Muscle layer of colon (tissue), 2 donors: ENCODE results near the gene TYW1.
"Not testable (repeated sequence)": the region's sequence is repeated elsewhere in the genome, so short reads cannot be mapped to it uniquely, and the experiment has no call there.

Experiments
- H3K27ac ChIP-seq: one replicate; pipeline ENCODE4 v1.7.0; 2013; ENCODE audit warnings: low read depth, mild to moderate bottlenecking, low read length, moderate library complexity
- H3K27me3 ChIP-seq, 2 donors: one replicate each; pipeline ENCODE4 v1.7.0; 2013; ENCODE audit warnings: low read length in 2 of 2, mild to moderate bottlenecking in 2 of 2; ENCODE audit not compliant: insufficient read depth in 2 of 2, control insufficient read depth in 1 of 2
- H3K36me3 ChIP-seq: one replicate; pipeline ENCODE4 v1.7.0; 2013; ENCODE audit warnings: mild to moderate bottlenecking, low read length; ENCODE audit not compliant: insufficient read depth
- H3K4me1 ChIP-seq: one replicate; pipeline ENCODE4 v1.7.0; 2013; ENCODE audit warnings: mild to moderate bottlenecking, low read length; ENCODE audit not compliant: insufficient read depth
- H3K4me3 ChIP-seq, 2 donors: one replicate each; pipeline ENCODE4 v1.7.0; 2013; ENCODE audit warnings: low read length in 2 of 2, low read depth in 1 of 2, mild to moderate bottlenecking in 1 of 2, moderate library complexity in 1 of 2
- H3K9ac ChIP-seq: one replicate; pipeline ENCODE4 v1.7.0; 2013; ENCODE audit warnings: low read length
- H3K9me3 ChIP-seq: one replicate; pipeline ENCODE4 v1.7.0; 2013; ENCODE audit warnings: mild to moderate bottlenecking, low read length
- donor health status: abdominal sarcoma.
- donor health status: Adenocarcinoma of cecum.

Gene TYW1

DNA sequence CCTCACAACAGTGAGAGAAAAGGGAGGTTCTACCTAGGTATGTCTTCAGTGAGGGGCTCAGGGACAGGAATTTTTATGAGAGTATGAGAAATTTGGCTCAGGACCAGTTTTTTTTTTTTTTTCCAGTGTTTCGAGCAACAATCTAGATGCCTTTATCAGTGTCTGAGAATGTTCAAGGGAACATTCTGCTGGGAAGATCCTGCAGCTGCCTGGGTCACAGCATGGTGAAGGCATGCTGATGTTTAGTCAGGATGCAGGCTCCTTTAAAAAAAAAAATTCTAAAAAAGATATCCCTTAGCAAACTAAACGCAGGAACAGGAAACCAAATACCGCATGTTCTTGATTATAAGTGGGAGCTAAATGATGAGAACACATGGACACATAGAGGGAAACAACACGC is 32.2 kb upstream of the TYW1 start:
- H3K27me3 ChIP-seq = no peaks in the 10 kb centered on the region
- no peaks in the 10 kb centered on the region for H3K36me3 ChIP-seq
- H3K9me3 ChIP-seq = no peaks in the 10 kb centered on the region
- H3K9ac ChIP-seq = no peak overlapping the region
- H3K27ac ChIP-seq = no peak overlapping the region
- no peaks in the 10 kb centered on the region for H3K4me1 ChIP-seq
- no peak overlapping the region for H3K4me3 ChIP-seq

DNA sequence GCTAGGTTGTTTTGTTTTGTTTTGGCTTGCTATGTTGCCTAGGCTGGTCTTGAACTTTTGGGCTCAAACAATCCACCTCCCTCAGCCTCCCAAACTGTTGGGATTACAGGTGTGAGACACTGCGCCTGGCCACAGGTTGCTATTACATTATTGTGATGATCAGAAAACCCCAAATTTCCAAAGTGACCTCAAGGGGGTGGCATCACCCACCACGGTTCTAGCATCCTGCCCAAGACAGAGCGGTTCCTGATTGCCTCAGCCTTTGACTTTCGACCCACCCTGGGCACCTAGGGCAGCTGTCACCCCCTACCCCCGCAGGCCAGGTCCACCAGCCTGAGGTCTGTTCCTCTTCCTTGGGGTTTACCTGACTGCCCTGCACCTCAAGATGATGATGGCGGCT is 29.6 kb upstream of the TYW1 start:
- no peak overlapping the region for H3K9ac ChIP-seq
- H3K4me3 ChIP-seq = no peak overlapping the region
- H3K9me3 ChIP-seq = no peaks in the 10 kb centered on the region
- no peaks in the 10 kb centered on the region for H3K4me1 ChIP-seq
- no peak overlapping the region for H3K27ac ChIP-seq
- no peaks in the 10 kb centered on the region for H3K36me3 ChIP-seq
- no peaks in the 10 kb centered on the region for H3K27me3 ChIP-seq

- H3K4me1 ChIP-seq, H3K4me3 ChIP-seq, H3K27me3 ChIP-seq, H3K9me3 ChIP-seq, H3K9ac ChIP-seq, H3K27ac ChIP-seq, H3K36me3 ChIP-seq: not testable (repeated sequence)
These were observed 27.6 kb upstream of the TYW1 start for GRCh38 chr7:66969001-66969400.

GRCh38 chr7:66970310-66970709 is 26.3 kb upstream of the TYW1 start:
- no peak overlapping the region for H3K9ac ChIP-seq
- H3K9me3 ChIP-seq = no peaks in the 10 kb centered on the region
- no peak overlapping the region for H3K27ac ChIP-seq
- H3K4me3 ChIP-seq = no peak overlapping the region
- no peaks in the 10 kb centered on the region for H3K27me3 ChIP-seq
- H3K36me3 ChIP-seq = no peaks in the 10 kb centered on the region
- H3K4me1 ChIP-seq = no peaks in the 10 kb centered on the region

DNA sequence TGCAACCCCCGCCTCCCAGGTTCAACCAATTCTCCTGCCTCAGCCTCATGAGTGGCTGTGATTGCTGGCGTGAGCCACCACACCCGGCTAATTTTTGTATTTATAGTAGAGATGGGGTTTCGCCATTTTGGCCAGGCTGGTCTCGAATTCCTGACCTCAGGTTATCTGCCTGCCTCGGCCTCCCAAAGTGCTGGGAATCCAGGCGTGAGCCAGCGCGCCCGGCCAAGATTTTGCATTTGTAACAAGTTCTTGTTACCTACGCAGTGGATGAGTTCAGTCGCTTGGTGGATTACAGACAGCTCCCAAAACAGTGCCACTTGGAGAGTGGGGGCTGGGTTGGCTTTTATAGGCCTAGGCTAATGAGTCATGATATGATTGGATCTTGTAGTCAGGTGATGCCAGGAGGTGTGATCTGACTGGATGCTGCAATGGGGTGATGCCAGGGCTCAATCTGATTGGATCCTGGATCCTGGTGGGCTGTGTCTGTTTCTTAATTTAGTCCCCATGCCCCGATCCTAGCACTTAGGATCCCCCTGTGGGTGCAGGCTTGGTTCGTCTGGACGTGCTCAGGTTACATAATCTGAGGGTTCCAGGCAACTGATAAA is 21.5 kb upstream of the TYW1 start:
- no peak overlapping the region for H3K4me3 ChIP-seq
- H3K9ac ChIP-seq = no peak overlapping the region
- no peaks in the 10 kb centered on the region for H3K36me3 ChIP-seq
- no peaks in the 10 kb centered on the region for H3K27me3 ChIP-seq
- H3K4me1 ChIP-seq = no peaks in the 10 kb centered on the region
- no peaks in the 10 kb centered on the region for H3K9me3 ChIP-seq
- no peak overlapping the region for H3K27ac ChIP-seq

GRCh38 chr7:66978312-66978711 is 18.3 kb upstream of the TYW1 start:
- H3K9ac ChIP-seq, H3K4me3 ChIP-seq, H3K4me1 ChIP-seq, H3K27ac ChIP-seq, H3K9me3 ChIP-seq, H3K36me3 ChIP-seq, H3K27me3 ChIP-seq: not testable (repeated sequence)

GRCh38 chr7:66979013-66979412 is 17.6 kb upstream of the TYW1 start:
- H3K27ac ChIP-seq, H3K4me3 ChIP-seq, H3K4me1 ChIP-seq, H3K27me3 ChIP-seq, H3K9ac ChIP-seq, H3K9me3 ChIP-seq, H3K36me3 ChIP-seq: not testable (repeated sequence)

DNA sequence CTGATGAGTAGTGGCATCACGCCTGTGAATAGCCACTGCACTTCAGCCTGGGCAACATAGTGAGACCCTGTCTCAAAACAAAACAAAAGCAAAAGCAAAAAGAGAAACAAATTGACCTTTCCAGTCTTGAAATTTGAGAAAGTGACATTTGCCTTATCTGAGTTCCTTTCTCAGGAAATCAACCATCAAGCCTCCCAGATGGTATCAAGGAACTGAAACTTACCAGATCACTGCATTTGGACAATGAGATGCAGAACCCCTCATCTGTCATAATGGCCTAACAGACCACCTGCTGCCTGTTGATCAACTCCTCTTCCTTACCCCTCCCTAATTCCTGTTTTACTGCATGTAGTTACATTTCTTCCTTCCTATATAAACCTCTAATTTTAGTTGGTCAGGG is 16.3 kb upstream of the TYW1 start:
- H3K4me1 ChIP-seq, H3K9ac ChIP-seq, H3K27ac ChIP-seq, H3K4me3 ChIP-seq, H3K36me3 ChIP-seq, H3K27me3 ChIP-seq, H3K9me3 ChIP-seq: not testable (repeated sequence)

GRCh38 chr7:66989552-66989951 is 7.1 kb upstream of the TYW1 start:
- not testable (repeated sequence) for H3K27ac ChIP-seq, H3K4me1 ChIP-seq, H3K9ac ChIP-seq, H3K9me3 ChIP-seq, H3K4me3 ChIP-seq, H3K27me3 ChIP-seq
- peaks cover 28% of the 10 kb centered on the region for H3K36me3 ChIP-seq

DNA sequence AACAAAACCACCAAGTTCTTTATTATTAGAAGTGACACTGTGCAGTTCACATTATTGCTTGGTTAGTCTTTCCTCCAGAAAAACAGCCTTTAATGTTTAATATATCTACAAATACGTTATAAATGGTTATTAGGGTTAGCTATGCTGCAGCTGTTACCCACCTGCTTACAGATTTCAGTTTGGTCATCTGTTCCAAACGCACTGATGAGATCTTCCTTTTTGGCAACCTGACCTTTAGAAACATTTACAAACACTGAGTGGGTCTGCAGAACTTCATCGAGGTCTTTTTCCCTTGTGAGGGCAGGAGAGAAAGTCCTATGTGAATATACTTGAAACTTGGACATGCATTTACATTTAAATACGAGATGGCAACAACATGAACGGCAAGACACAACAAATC is 2.6 kb upstream of the TYW1 start:
- Histone ChIP-seq H3K27ac (peak overlapping the region; percentile 95), H3K36me3 (peaks cover 16% of the 10 kb centered on the region), H3K9ac (peak overlapping the region; percentile 84), H3K4me3 (peak overlapping the region; percentile 71 to 85)
- H3K27me3 ChIP-seq, H3K9me3 ChIP-seq, H3K4me1 ChIP-seq: not testable (repeated sequence)

DNA sequence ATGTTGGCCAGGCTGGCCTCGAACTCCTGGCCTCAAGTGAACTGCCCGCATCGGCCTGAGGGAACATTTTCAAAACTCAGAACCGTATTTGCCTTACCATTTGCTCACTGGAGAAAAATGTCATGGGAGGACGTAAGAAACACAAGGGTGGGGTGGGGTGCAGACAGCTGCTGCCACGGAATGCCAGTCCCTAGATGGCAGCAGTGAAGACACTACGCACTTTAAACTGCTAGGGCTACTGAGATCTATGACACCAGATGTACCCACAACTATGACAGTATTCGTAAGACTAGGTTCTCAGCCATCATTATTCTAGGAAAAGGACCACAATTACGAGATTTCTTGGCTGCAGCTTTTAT is 2.0 kb upstream of the TYW1 start:
- H3K27me3 ChIP-seq, H3K4me1 ChIP-seq, H3K9me3 ChIP-seq: not testable (repeated sequence)
- Histone ChIP-seq H3K27ac (peak overlapping the region; percentile 95), H3K4me3 (peak overlapping the region; percentile 71 to 85), H3K36me3 (peaks cover 16% of the 10 kb centered on the region), H3K9ac (peak overlapping the region; percentile 84)

- Histone ChIP-seq H3K27ac (peak within 1 kb of the TSS; percentile 95), H3K4me3 (peak within 1 kb of the TSS; percentile 71 to 85), H3K36me3 (peaks cover 13% of the 10 kb centered on the region), H3K9ac (peak within 1 kb of the TSS; percentile 84)
- not testable (repeated sequence) for H3K27me3 ChIP-seq, H3K4me1 ChIP-seq, H3K9me3 ChIP-seq
These were observed 1.4 kb upstream of the TYW1 start, which contains the start of gene SBDS for GRCh38 chr7:66995050-66995776. TSS of gene SBDS (minus strand) at chr7:66995586. CDS start at chr7:66995417, 169 bp downstream.
